ENCODE measurements around the gene MYL5. TPM values are rescaled to one million over a fixed set of nuclear protein-coding genes. Genes with fewer than 3 reads are reported as not detected.
"Not testable (repeated sequence)": the region's sequence is repeated elsewhere in the genome, so short reads cannot be mapped to it uniquely, and the experiment has no call there.

The MYL5 gene
- total RNA-seq, 4 donors from 2014 or later = 82.8 to 135 (median 95.2) TPM

DNA sequence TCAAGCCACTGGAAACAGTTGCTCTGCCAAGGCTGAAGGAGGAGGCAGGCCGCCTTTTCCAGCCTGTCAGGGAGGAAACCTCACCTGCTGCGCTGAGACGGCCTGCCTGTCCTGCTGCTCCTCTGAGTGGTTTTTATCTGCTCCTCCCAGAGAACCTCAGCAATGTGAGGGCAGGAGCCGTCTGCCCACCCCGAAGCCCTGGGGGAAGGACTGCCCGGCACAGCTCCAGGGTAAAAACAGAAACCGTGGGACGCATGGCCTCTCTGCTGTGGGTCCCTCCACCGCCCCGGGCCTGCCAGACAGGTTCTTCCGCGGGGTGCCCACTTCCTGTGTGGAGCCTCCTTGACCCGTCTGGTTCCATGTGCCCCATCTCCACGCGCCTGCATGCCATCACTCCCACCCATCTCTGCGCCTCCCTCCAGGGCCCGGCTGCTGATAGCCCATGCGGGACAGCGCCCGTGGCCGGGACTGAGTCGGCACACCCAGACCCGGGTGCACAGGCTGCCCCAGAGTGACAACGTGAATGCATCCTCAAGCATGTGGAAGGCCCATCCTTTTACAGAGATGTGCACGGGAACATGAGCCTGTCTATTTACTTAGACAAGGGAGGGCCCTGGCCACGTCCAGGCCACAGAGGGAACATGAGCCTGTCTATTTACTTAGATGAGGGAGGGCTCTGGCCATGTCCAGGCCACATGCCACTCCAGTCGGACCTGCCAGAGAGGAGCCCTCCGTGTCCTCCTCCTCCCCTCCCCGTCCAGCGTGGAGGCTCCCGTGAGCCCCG is 18.6 kb downstream of the MYL5 start:
- no peaks in the 10 kb centered on the region for H3K9me3 ChIP-seq
- peaks cover 0 to 18% (median 3%) of the 10 kb centered on the region in 4 donors for H3K4me1 ChIP-seq
- no peaks in the 10 kb centered on the region for H3K36me3 ChIP-seq
- no peaks in the 10 kb centered on the region for H3K27me3 ChIP-seq
- H3K4me3 ChIP-seq = no peak overlapping the region
- no peak for DNase-seq
- no peak overlapping the region for H3K27ac ChIP-seq
- TF ChIP-seq, protein P1, sequence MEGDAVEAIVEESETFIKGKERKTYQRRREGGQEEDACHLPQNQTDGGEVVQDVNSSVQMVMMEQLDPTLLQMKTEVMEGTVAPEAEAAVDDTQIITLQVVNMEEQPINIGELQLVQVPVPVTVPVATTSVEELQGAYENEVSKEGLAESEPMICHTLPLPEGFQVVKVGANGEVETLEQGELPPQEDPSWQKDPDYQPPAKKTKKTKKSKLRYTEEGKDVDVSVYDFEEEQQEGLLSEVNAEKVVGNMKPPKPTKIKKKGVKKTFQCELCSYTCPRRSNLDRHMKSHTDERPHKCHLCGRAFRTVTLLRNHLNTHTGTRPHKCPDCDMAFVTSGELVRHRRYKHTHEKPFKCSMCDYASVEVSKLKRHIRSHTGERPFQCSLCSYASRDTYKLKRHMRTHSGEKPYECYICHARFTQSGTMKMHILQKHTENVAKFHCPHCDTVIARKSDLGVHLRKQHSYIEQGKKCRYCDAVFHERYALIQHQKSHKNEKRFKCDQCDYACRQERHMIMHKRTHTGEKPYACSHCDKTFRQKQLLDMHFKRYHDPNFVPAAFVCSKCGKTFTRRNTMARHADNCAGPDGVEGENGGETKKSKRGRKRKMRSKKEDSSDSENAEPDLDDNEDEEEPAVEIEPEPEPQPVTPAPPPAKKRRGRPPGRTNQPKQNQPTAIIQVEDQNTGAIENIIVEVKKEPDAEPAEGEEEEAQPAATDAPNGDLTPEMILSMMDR (IDR thresholded peaks at IDR 0.05) = no peak
- TF ChIP-seq POLR2A (IDR thresholded peaks at IDR 0.05) = no peak

DNA sequence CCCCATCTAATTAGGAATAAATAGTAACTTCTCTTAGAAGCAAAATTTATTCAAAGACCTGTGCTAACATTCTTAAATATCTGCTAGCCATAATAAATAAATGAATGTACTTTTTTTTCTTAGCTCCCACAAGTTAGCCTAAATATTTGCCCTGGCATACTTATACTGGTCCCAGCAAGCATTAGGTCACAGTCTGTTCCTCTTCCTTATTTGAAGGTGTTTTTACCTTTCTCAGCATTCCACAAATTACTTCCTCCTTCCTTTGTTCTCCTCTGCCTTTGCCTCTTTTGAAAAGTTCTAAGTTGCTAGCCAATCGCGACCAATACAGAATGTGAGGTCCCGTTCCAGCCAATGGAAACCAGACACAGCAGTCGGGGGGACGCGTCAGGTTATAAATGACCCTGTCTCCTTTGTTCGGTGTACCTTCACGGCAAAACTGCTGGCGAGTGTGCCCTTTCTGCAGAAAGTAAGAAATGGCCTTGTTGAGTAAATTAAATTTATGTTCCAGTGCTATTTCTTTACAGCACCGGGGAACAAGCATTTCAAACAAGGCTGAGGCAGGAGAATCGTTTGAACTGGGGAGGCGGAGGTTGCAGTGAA is 20.1 kb downstream of the MYL5 start:
- not testable (repeated sequence) for H3K36me3 ChIP-seq, H3K4me3 ChIP-seq, DNase-seq

DNA sequence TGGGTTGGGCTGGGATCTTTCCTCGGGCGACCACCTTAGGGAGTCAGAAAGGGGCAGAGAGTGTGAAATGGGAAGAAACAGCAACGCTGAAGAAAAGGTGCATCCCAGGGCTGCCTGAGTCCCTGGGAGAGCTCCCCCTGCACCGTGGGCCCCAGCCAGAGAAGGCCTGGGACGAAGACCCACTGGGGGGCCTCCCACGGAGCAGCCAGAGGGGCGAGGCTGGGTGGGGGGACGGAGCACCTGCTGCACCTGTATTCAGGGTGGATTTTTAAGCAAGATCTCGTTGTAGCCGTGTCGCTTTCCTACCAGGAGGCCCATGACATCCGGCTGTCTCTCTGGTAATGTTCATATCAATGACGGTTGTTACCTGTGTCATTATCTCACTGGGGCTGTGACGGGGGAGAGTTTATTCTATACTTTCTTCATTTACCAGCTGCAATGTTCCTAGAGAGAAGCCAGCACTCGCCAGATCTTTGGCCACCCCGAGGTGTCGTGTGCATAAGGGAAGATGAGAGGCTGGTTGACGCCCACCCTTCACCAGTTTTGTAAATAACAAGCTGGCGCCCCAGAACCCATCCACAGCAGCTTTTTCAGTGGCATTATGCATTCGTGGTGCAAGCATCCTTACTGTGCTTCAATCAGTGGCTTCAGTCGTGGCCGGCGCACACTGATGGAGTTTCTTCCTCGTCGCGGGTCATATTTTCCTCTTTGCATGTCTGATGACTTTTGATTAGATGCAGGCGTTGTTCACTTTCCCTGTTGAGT is 25.7 kb downstream of the MYL5 start:
- Histone ChIP-seq H3K27me3 (no peaks in the 10 kb centered on the region), H3K4me3 (no peak overlapping the region), H3K9me3 (no peaks in the 10 kb centered on the region), H3K27ac (peak overlapping the region in 3 of 4 donors; percentile 55 to 71 (median 61)), H3K4me1 (peaks cover 0 to 8% (median 3%) of the 10 kb centered on the region in 4 donors), H3K36me3 (no peaks in the 10 kb centered on the region)
- DNase-seq = no peak
- no peak for TF ChIP-seq POLR2A (IDR thresholded peaks at IDR 0.05)
- TF ChIP-seq, protein P1 (IDR thresholded peaks at IDR 0.05) = no peak

More for the DNA sequence above, 20.1 kb downstream of the MYL5 start:
- not testable (repeated sequence) for H3K9me3 ChIP-seq, H3K4me1 ChIP-seq, H3K27ac ChIP-seq, H3K27me3 ChIP-seq

DNA sequence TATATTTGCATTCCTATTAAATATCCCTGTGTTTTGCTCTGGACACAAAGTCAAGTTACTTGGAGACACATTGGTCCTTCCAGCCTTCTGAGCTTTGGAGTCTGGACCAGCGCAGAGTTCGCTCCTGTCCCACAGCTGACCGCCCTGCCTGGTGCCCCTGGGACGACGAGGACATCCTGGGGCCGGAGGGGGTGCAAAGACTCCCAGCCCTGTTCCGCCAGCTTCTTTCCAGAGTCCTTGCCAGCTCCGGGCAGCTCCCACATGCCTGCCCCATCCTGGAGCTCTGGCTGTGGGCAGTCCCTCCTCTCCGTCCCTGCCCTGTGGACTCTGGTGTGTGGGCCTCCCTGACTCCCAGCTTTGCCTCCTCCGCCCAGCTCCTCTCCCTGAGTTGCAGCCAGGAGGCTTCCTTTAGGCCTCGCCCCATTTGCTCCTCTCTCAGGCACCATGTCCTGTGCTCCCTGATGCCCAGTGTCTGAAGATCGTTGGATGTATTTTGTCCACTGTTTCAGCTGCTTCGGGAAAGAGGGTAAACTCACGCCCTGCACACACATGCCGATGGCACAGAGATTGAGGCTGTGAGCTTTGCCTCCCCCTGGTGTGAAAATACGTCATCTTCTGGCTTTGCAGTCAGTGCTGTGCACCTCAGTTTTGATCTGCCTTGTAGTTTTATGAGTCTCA is 26.4 kb downstream of the MYL5 start:
- no peaks in the 10 kb centered on the region for H3K9me3 ChIP-seq
- H3K4me3 ChIP-seq = no peak overlapping the region
- no peaks in the 10 kb centered on the region for H3K36me3 ChIP-seq
- TF ChIP-seq POLR2A (IDR thresholded peaks at IDR 0.05) = no peak
- TF ChIP-seq, protein P1 (IDR thresholded peaks at IDR 0.05) = no peak
- no peak for DNase-seq
- no peaks in the 10 kb centered on the region for H3K27me3 ChIP-seq
- H3K27ac ChIP-seq = no peak overlapping the region
- peaks cover 0 to 12% (median 4%) of the 10 kb centered on the region in 4 donors for H3K4me1 ChIP-seq

DNA sequence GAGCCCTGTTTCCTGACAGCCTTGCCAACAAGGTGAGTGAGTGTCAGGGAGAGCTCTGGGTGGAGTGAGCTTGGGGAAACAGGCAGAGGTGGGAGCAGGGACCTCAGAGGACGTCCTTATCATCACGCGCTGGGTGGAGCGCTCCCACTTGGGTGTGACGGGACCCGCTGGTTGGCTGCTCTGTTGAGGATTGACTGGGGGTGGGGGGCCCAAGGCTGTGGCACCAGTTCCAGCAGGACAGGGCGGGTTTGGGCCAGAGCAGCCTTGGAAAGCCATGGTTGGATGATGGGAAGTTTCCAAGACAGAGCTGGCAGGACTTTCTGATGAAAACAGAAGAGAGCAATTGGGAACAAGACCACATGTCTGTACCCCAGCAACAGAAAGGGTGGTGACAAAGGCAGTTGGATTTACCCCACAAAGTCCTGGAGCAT is 28.3 kb downstream of the MYL5 start:
- H3K36me3 ChIP-seq = no peaks in the 10 kb centered on the region
- no peaks in the 10 kb centered on the region for H3K27me3 ChIP-seq
- TF ChIP-seq, protein P1 (IDR thresholded peaks at IDR 0.05) = no peak
- no peak for TF ChIP-seq POLR2A (IDR thresholded peaks at IDR 0.05)
- no peak for DNase-seq
- no peak overlapping the region for H3K27ac ChIP-seq
- H3K4me3 ChIP-seq = no peak overlapping the region
- peaks cover 3 to 25% (median 13%) of the 10 kb centered on the region in 4 donors for H3K4me1 ChIP-seq
- H3K9me3 ChIP-seq = no peaks in the 10 kb centered on the region
